Loucy (cell line): ENCODE measurements around the gene MRPS18C.

ENCODE experiments used
- CTCF ChIP-seq: fragments of 200-600 bp; sonication (generic); conservative IDR thresholded peaks from 2 replicates; pipeline ENCODE4 v1.5.1; 2014; ENCODE audit warnings: mild to moderate bottlenecking, antibody characterized with exemption, low read length
- EZH2phosphoT487 ChIP-seq: fragments of 200-600 bp; IDR thresholded peaks from 2 replicates; pipeline ENCODE4 v1.6.1; 2018; ENCODE audit warnings: antibody characterized with exemption, mild to moderate bottlenecking, moderate library complexity, borderline replicate concordance

GRCh38 chr4:83486457-83487129 is 30.7 kb downstream of the MRPS18C start:
- no peak for TF ChIP-seq CTCF
- no peak for TF ChIP-seq EZH2phosphoT487
